Inferior parietal cortex (tissue), 1 donor: ENCODE results near the gene LAMB4.
"Not testable (repeated sequence)": the region's sequence is repeated elsewhere in the genome, so short reads cannot be mapped to it uniquely, and the experiment has no call there.

Source experiments
- DNase-seq: peaks from one replicate; pipeline ENCODE4 v3.0.0-alpha.2; 2016; ENCODE audit errors: extremely low spot score

Gene LAMB4

GRCh38 chr7:108045669-108046068, 84.5 kb downstream of the LAMB4 start:
- no peak for DNase-seq

DNA sequence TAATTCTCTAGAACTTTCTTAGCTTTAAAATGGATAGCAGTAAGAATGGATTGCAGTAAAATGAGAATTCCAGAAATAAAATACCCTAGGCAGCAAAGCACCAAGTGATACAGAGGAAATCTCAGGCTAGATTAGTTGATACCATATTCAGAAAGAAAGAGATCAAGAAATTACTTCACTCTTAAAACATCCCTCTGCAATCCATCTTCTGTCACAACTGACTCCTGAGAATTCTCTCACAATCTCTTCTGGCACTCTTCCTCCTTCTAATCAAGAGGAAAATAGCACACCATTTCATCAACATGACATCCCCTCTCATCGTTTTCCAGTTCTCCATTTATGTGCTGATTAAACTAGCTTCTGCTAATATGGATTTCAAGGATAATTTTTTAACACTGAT, 85.0 kb downstream of the LAMB4 start:
- no peak for DNase-seq

- no peak for DNase-seq
These were observed 85.8 kb downstream of the LAMB4 start for GRCh38 chr7:108044345-108044744.

GRCh38 chr7:108038986-108039385, 91.2 kb downstream of the LAMB4 start:
- no peak for DNase-seq

DNA sequence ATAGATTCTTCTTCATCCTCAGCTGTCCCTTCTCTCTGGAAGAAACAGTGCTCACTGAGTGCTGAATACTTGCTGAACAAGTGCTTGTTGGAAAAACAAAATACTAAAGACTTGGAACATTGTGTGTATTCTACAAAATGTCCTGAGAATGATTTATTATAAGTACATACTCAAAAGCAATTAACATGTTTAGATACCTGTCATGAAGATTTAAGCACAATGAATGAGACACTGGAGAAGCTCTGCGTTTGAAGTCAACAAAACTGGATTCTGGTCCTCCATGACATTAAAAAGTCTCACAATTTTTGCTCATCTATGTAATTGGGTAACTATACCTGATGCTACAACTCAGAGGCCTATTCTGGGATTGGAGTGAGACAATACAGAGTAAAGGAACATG, 92.4 kb downstream of the LAMB4 start:
- DNase-seq, result no peak

- DNase-seq, result no peak
These were observed 93.0 kb downstream of the LAMB4 start for GRCh38 chr7:108037140-108037539.

DNA sequence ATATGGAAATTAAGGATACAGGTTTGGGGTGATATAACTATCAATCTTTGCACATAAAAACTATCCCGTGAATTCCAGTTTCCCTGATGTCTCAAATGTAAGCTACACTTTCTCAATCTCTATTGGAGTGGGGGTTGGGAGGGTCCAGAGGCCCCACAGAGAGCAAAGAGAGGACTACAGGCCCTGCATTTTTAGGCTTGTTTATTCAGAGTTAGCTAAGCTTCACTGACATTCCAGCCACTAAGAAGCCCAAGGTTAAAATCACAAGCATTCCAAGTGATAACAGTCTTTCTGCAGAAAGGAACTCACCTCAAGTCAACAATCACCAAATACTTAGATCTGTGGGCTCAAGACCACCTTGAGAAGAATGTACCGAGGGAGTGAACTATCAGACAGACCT, 95.6 kb downstream of the LAMB4 start:
- DNase-seq, result no peak

DNA sequence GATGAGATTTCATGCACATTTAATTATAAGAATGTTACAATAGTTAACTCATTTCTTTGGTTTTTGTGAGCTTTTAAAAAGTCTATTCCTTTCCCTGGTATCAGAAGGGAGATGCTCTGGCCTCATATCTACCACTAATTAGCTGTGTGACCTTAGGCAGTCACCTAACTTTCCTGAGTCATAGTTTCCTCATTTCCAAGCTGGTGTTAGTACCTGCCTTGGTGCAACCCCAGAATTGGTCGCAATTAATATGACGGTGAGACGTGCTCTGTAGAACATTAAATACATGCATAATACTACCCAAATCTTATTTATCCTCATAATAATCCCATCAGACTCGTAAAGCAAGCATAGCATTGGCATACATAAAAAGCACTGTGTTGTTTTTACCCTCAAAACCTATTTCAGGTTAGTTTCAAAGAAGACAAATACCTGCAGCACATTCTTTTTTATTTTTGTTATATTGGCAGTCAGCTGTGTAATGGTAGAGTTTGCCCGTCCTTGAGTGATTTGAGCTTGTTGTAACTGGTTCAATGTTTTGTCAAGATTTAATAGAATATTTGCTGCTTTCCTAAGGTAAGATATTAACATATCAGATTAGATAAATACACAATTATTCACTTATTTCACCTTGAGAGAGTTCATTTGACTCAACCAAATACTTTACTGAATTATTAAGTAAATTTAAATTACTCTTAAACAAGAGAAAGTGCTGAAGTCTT, 96.2 kb downstream of the LAMB4 start:
- no peak for DNase-seq

GRCh38 chr7:108033309-108033708, 96.9 kb downstream of the LAMB4 start:
- DNase-seq, result not testable (repeated sequence)

DNA sequence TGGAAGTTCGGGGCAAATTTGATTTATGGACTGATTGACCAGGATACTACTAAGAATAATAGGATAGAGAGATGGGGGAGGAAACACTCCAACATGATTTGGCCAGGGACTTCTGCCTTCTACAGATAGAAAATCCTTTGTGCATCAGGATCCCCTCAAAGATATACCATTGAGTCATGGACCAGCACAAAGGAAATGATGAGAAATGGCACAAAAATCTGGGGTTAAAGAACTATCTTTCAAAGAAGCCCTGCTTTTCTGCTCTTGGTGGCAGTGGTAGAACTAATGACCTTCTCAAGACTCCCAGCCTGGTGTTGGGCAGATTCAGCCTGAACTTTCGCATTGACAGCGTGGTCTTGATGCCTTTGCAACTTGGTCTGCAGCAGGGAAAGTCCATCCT, 99.6 kb downstream of the LAMB4 start:
- no peak for DNase-seq

GRCh38 chr7:108029034-108029433, 101.1 kb downstream of the LAMB4 start:
- DNase-seq, result no peak

GRCh38 chr7:108028111-108028510, 102.0 kb downstream of the LAMB4 start:
- no peak for DNase-seq

DNA sequence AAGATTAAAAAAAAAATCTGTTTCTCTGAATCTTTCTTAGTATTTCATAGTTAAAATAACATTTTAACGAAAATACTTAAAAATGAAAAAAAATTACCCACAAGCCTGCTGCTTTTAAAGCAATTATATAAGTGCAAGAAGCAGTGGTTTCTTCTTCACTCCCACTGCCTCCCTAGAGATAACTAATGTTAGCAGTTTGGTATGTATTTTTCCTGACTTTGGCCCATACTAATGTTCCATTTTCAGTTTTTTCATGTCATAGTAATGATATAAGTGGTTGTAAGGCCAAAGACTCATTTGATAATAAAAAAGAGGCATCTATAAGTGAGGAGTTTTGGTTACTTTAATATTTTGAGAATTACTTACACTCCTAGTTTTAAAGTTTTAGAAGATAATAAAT, 102.9 kb downstream of the LAMB4 start:
- DNase-seq, result no peak

GRCh38 chr7:108026647-108027046, 103.5 kb downstream of the LAMB4 start:
- DNase-seq, result no peak

DNA sequence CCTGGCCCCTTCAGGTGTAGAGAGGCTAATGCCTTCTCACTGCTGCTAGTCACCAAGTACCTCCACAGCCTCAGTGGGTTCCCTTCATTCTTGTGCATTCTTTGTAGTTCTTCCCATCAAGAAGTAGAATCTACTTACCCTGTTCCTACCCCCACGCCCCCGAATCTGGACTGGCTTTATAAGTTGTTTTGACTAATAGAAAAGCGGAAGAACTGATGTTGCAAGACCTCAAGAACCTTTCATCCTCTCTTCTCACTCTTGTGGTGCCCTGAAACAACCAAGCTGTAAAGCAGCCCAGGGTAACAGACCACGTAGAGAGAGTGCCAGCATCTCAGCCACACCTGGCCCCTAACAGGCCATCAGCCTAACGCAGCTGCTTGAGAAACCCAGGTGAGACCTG, 104.0 kb downstream of the LAMB4 start:
- no peak for DNase-seq

DNA sequence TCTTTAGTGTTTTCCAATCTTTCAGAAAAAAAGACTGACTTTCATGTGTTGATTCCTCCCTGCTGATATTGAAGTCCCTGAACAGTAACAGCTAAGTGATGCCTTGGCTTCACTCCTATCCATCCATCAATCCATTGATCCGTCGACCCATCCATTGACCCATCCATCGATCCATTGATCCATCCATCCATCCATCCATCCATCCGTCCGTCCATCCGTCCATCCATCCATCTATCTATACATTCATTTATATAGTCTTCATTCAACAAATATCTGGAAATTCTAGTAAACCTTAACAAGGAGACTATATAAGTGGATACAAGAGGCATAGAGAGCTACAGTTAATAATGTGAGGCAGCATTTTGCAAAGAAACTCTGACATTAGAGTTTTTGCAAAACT, 105.6 kb downstream of the LAMB4 start:
- no peak for DNase-seq

DNA sequence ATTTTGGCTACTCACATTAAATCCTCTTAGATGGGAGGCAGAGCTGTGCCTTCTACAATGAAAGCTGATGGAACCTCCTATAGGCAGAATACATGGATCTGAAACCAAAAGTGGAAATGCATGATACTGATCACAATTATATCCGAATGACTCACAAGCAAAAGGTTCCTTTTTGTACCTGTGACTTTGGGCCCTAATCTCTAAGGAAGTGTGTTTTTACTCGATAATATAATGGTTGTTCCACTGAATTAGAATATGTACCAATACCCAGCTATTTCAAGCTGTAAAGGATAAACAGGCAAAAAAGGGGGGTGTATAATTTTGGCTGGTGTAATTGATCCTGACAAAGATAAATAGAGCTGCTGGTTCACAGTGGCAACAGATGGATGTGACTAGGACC, 109.6 kb downstream of the LAMB4 start:
- DNase-seq, result no peak

GRCh38 chr7:108018668-108019067, 111.5 kb downstream of the LAMB4 start:
- DNase-seq, result no peak

GRCh38 chr7:108017776-108018151, 112.4 kb downstream of the LAMB4 start:
- no peak for DNase-seq

DNA sequence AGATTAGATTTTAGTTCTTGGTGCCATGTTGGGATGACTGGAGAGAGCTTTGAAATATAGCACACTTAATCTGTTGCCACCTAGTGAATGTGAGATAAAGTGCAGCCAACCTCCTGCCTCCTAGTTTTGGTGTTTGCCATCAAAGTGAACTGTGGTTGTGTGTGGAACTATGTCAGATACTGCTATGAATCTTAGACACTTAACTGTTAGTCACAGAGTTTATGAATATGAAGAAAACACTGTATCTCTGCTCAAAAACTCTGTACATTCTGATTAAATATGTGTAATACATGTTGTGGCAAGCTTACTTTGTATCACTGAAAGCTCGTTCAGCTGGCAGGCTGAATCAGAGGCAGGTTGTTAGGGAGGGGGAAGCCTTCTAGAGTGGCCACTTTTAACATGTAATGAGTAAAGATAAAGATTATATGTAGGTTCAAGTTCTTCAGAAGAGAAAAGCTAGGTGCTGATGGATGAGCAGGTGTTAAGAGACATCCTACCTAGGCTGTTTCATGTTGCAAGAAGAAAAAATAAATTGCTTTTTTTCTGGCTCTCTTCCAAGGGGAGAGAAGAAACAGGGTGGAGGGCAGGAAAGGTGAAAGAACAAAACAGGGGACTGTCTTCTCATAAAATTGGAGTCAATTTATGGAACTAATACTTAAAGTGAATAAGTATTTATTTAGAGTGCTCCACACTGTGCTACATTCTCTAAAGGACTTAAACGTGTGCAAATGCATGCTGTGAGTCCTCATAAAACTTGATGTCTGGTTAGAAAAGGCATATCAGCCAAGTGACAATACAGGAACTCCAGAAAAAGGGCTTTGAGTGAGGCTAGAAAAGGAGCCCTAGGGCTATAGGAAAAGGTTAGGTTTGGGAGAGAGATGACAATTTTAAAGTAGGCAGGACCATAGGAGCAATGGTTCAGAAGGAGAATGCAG, 113.1 kb downstream of the LAMB4 start:
- no peak for DNase-seq

DNA sequence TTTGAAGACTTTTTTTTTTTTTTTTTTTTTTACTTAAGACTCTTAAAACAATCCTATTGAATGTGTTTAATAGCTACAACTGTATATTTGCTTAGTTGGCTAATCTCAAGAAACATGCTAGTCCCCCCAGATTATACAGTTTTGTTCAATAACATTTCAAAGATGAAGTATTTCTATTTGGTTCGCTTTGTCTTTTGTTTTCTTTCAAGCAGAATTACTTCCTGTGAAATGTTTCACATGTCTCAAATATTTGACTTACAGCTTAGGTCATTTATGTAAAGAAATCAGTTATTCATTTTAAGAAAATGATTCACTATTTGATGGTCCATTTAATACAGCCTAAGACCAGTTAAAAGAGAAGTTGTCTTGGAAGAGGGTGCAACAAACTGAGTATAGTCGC, 114.4 kb downstream of the LAMB4 start:
- no peak for DNase-seq

DNA sequence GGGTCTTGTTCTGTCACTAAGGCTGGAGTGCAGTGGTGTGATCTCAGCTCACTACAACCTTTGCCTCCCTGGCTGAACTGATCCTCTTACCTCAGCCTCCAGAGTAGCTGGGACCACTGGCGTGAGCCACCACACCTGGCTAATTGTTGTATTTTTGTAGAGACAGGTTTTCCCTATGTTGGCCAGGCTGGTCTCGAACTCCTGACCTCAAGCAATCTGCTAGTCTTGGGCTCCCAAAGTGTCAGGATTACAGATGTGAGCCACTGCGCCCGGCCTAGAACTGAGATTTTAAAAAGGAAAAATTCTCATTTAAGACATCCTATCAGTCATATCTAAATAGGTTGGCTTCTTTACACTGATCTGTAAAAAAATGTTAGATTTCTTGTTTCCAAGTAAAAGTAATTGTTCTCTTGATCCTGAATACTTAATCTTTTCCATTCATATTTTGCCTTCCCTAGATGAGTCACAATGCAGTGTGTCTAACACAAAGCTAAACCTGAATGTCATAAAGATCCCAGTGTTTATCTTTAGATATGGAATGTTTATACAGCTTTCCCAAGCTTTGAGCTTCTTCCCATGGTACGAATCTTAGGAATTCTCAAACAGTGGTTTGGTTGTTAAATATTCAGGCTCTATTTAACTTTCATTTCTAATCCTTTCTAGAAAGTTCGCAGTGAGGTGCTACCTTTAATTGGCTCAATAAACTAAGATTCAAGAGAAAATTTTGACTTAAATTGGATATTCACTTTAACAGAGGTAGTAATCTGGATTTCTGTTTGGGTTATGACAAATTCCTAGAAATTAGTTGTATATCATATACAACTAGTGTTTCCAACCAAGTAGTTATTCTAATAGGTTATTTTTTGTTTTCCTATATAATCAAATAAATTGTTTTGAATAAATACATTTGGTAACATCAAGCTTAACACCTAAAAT, 115.1 kb downstream of the LAMB4 start:
- no peak for DNase-seq
